ENCODE data around the gene WHRN.
A peak's percentile ranks its signal among the peaks of the same experiment; 100 is the strongest.

WHRN gene

DNA sequence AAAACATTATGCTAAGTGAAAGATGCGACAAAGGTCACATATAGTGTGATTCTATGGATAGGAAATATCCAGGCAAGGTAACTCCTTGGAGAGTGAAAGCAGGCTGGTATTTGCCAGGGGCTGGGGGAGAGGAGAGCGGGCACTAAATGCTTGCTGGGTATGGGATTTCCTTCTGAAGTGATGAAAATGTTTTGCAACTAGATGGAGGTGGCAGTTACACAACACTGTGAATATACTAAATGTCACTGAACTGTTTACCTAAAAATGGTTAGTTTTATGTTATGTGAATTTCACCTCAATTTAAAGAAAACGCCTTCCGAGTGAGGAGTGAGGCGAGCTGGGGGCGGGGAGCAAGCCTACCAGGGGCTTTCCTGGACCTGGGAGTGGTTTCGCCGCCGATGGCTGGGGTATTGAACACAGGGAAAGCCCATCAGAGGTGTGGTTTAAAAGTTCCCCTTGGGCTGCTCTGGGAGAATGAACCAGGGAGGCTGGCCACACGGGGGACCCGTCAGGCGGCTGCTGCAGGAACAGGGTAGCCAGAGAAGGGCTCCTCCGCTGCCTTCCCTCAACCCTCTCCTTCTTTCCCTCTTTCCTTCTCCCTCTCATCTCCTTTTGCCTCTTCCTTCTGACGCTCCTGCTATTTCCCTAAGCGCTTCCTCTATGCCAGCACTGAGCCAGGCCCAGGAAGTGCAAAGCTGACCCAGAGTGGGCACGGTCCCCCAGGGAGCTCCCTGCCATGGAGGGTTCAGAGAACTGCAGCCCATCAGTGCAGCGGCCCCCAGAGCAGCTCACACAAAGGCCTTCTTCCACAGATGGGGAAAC lies 122.4 kb downstream of the WHRN start:
- peak; percentile 71 to 76 for DNase-seq (ENCODE audit: low read depth in 2 of 2)

- no peak for DNase-seq (ENCODE audit: low read depth in 2 of 2)
These were observed 126.4 kb downstream of the WHRN start for GRCh38 chr9:114378883-114379282.

DNA sequence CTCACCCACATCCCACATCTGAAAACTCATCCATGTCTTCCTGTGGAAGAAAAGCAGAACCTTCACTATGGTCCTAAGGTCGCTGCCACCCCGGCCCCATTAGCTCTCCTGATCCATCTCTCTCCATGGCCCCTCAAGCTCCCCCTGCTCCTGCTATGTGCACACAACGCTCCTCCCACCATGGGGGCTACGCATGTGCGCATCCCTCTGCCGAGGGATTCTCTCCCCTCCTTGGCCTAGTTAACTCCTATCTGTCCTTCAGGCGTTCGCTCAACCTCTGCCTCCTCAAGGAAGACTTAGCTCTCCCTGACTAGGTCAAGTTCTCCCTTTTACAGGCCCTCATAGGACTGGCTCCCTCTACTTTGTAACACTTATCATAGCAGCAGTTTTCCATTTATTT lies 127.3 kb downstream of the WHRN start:
- no peak for DNase-seq (ENCODE audit: low read depth in 2 of 2)

- no peak for DNase-seq (ENCODE audit: low read depth in 2 of 2)
These were observed 128.5 kb downstream of the WHRN start for GRCh38 chr9:114376586-114377445.

GRCh38 chr9:114375386-114376175 lies 129.7 kb downstream of the WHRN start:
- DNase-seq (ENCODE audit: low read depth in 2 of 2), result no peak

- DNase-seq (ENCODE audit: low read depth in 2 of 2), result no peak
These were observed 130.3 kb downstream of the WHRN start for GRCh38 chr9:114374936-114375335.

GRCh38 chr9:114373960-114374730 lies 131.1 kb downstream of the WHRN start:
- DNase-seq (ENCODE audit: low read depth in 2 of 2), result no peak

- DNase-seq (ENCODE audit: low read depth in 2 of 2), result peak; percentile 78 to 83
These were observed 132.3 kb downstream of the WHRN start for GRCh38 chr9:114372921-114373448.

GRCh38 chr9:114371973-114372917 lies 133.0 kb downstream of the WHRN start:
- no peak for DNase-seq (ENCODE audit: low read depth in 2 of 2)

- DNase-seq (ENCODE audit: low read depth in 2 of 2), result no peak
These were observed 133.8 kb downstream of the WHRN start for GRCh38 chr9:114371343-114371944.

DNA sequence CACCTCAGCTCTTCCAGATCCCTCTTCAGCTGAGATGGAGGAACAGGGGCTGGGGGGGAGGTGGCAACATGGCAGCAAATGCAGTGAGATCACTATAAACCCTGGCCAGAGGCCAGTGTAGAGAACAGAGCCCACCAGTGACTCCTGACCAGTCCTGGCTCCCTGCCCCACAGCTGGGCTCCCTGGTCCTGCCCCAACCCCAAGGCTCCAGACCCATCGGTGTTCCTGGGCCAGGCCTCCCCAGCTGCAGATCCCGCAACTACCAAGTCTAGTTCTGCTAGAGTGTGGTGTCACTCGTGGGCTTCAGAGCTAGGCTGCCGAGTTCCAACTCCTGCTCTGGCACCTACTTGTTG lies 134.3 kb downstream of the WHRN start:
- no peak for DNase-seq (ENCODE audit: low read depth in 2 of 2)

GRCh38 chr9:114370251-114370967 lies 134.9 kb downstream of the WHRN start:
- no peak for DNase-seq (ENCODE audit: low read depth in 2 of 2)

DNA sequence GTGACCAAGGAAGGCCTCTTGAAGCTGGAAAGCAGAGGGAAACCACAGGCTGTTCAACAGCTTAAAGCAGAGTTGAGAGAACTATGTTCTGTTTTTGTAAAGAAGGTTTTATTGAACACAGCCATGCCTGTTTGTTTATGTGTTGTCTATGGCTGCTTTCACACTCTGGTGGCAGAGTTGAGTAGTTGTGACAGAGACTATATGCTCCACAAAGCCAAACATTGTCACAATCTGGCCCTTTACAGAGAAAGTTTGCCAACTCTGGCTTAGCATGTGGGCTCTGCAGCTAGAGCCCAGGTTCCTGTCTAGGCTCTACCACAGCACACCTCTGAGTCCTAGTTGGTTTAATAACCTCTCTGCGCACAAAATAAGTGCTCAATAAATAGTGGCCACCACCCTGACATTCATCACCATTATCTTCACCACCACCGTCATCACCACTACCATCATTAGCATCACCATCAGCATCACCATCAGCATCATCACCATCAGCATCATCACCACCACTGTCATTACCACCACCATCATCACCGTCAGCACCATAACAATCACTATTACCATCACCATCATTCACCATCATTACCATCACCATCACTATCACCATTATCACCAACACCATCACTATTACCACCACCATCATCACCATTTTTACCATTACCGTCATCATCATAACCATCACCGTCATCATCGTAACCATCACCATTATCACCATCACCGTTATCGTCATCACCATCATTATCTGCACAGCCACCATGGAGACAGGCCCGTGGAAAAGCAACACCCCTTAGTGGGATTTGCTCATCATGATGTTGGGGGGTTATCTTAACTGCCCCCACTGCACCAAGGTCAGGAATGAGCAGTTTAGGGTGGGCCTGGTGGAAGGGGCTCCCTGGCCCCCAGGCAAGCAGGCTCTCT lies 135.8 kb downstream of the WHRN start:
- no peak for DNase-seq (ENCODE audit: low read depth in 2 of 2)

GRCh38 chr9:114367772-114368569 lies 137.3 kb downstream of the WHRN start:
- no peak for DNase-seq (ENCODE audit: low read depth in 2 of 2)

DNA sequence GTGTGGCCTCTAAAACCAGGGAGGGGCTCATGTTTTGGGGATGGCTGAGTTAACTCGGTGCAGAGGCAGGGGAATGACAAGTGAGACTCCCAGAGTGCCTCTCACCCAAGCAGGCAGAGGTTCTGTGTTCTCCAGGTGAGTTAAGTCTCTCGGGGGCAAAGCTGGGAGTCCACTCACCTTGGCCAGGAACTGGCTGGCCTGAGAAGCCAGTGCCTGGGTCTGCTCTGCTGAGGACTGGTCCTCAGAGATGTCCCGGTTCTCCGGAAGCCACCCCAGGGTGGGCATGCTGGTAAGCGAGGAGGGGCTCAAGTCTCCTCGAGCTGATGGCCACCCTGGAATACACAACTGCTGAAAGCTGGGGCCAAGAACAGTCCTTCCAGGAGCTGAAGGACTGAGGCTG lies 137.9 kb downstream of the WHRN start:
- DNase-seq (ENCODE audit: low read depth in 2 of 2), result no peak

GRCh38 chr9:114366334-114367128 lies 138.7 kb downstream of the WHRN start:
- DNase-seq (ENCODE audit: low read depth in 2 of 2), result no peak

Measured in stimulated activated CD8-positive, alpha-beta memory T cell treated with anti-CD3 and anti-CD28 coated beads, Interleukin-15, amount 100 ng/mL, for 48 hours (primary cell).